ENCODE measurements around the gene PHTF2.

PHTF2 gene

GRCh38 chr7:77923419-77923818 is 124.8 kb downstream of the PHTF2 start:
- no peak for DNase-seq (ENCODE audit: low read depth in 2 of 2, low spot score in 1 of 2)

GRCh38 chr7:77930496-77930895 is 131.9 kb downstream of the PHTF2 start:
- DNase-seq (ENCODE audit: low read depth in 2 of 2, low spot score in 1 of 2), result no peak

GRCh38 chr7:77931841-77932240 is 133.3 kb downstream of the PHTF2 start:
- DNase-seq (ENCODE audit: low read depth in 2 of 2, low spot score in 1 of 2), result no peak

GRCh38 chr7:77933394-77933793 is 134.8 kb downstream of the PHTF2 start:
- no peak for DNase-seq (ENCODE audit: low read depth in 2 of 2, low spot score in 1 of 2)

GRCh38 chr7:77935652-77936348 is 137.2 kb downstream of the PHTF2 start:
- no peak for DNase-seq (ENCODE audit: low read depth in 2 of 2, low spot score in 1 of 2)

GRCh38 chr7:77940647-77941046 is 142.1 kb downstream of the PHTF2 start:
- DNase-seq (ENCODE audit: low read depth in 2 of 2, low spot score in 1 of 2), result no peak

GRCh38 chr7:77942431-77942830 is 143.9 kb downstream of the PHTF2 start:
- DNase-seq (ENCODE audit: low read depth in 2 of 2, low spot score in 1 of 2), result no peak

GRCh38 chr7:77944183-77945182 is 145.9 kb downstream of the PHTF2 start:
- no peak for DNase-seq (ENCODE audit: low read depth in 2 of 2, low spot score in 1 of 2)

GRCh38 chr7:77950548-77950947 is 152.0 kb downstream of the PHTF2 start:
- no peak for DNase-seq (ENCODE audit: low read depth in 2 of 2, low spot score in 1 of 2)

- no peak for DNase-seq (ENCODE audit: low read depth in 2 of 2, low spot score in 1 of 2)
These were observed 156.4 kb downstream of the PHTF2 start for GRCh38 chr7:77954773-77955555.

GRCh38 chr7:77958436-77958835 is 159.9 kb downstream of the PHTF2 start:
- DNase-seq (ENCODE audit: low read depth in 2 of 2, low spot score in 1 of 2), result no peak

GRCh38 chr7:77959080-77959479 is 160.5 kb downstream of the PHTF2 start:
- DNase-seq (ENCODE audit: low read depth in 2 of 2, low spot score in 1 of 2), result no peak

GRCh38 chr7:77960336-77960735 is 161.8 kb downstream of the PHTF2 start:
- no peak for DNase-seq (ENCODE audit: low read depth in 2 of 2, low spot score in 1 of 2)

GRCh38 chr7:77967429-77967828 is 168.9 kb downstream of the PHTF2 start:
- DNase-seq (ENCODE audit: low read depth in 2 of 2, low spot score in 1 of 2), result no peak

GRCh38 chr7:77971726-77972125 is 173.2 kb downstream of the PHTF2 start:
- DNase-seq (ENCODE audit: low read depth in 2 of 2, low spot score in 1 of 2), result no peak

- DNase-seq (ENCODE audit: low read depth in 2 of 2, low spot score in 1 of 2), result no peak
These were observed 177.3 kb downstream of the PHTF2 start for GRCh38 chr7:77975672-77976480.

- DNase-seq (ENCODE audit: low read depth in 2 of 2, low spot score in 1 of 2), result no peak
These were observed 180.6 kb downstream of the PHTF2 start for GRCh38 chr7:77979219-77979618.

GRCh38 chr7:77980087-77980713 is 181.6 kb downstream of the PHTF2 start:
- DNase-seq (ENCODE audit: low read depth in 2 of 2, low spot score in 1 of 2), result no peak

- no peak for DNase-seq (ENCODE audit: low read depth in 2 of 2, low spot score in 1 of 2)
These were observed 184.5 kb downstream of the PHTF2 start for GRCh38 chr7:77982926-77983550.

GRCh38 chr7:77983973-77984372 is 185.4 kb downstream of the PHTF2 start:
- DNase-seq (ENCODE audit: low read depth in 2 of 2, low spot score in 1 of 2), result no peak
